HCT116 (cell line): Measurements from ENCODE around the gene NAGLU. TPM values are rescaled to one million over a fixed set of nuclear protein-coding genes. Genes with fewer than 3 reads are reported as not detected.
A peak's percentile ranks its signal among the peaks of the same experiment; 100 is the strongest.

ENCODE experiments used
- ATAC-seq: fragments of 200-7000 bp; cut with Tn5 transposase; 2 replicates; pipeline ENCODE4 v1.9.1; 2020; ENCODE audit warnings: mild to moderate bottlenecking, moderate library complexity
- BruUV-seq: library from RNA; stranded (reverse); fragments of 400-500 nt; replicated peaks from 2 replicates; lab custom pipeline; 2021; lab: Mats Ljungman, UMichigan
- CTCF ChIA-PET: fragments of 300-600 bp; sonication (Branson Sonifier 250); formaldehyde crosslinking; loops from one replicate; lab custom pipeline; 2021; ENCODE audit warnings: antibody characterized with exemption; lab: Charles Lee
- POLR2A ChIA-PET: fragments of 300-600, 350-600 bp; sonication (Branson Sonifier 250); formaldehyde crosslinking; loops from one replicate; lab custom pipeline; 2021; ENCODE audit warnings: antibody characterized with exemption; lab: Charles Lee
- RAD21 ChIA-PET, 2 experiments: fragments of 300-600 bp; sonication (Branson Sonifier 250); formaldehyde crosslinking; loops; one replicate each; lab custom pipeline; 2023; ENCODE audit warnings: low total read pairs in 2 of 2; ENCODE audit not compliant: uncharacterized antibody in 2 of 2, unreplicated experiment in 2 of 2, low non-redundant PET in 1 of 2; lab: Charles Lee
- DNase-seq: peaks from one replicate; pipeline ENCODE4 v3.0.0-alpha.2; 2010; ENCODE audit warnings: low read depth, low spot score
- H2AFZ ChIP-seq: fragments of 200-600 bp; shearing (Covaris generic), sonication (generic); 2 replicates; pipeline ENCODE4 v1.6.1; 2017; ENCODE audit warnings: low read depth, mixed run types, mixed read lengths, antibody characterized with exemption, low read length; ENCODE audit not compliant: poor library complexity, severe bottlenecking
- H3K27ac ChIP-seq: 2 replicates; pipeline ENCODE4 v1.5.1; 2012; ENCODE audit warnings: low read depth, low read length
- H3K27me3 ChIP-seq: fragments of 200-600 bp; sonication (generic); 2 replicates; pipeline ENCODE4 v1.6.1; 2016; ENCODE audit warnings: mixed run types, low read length, mixed read lengths; ENCODE audit not compliant: insufficient read depth
- H3K36me3 ChIP-seq, 2 experiments: fragments of 200-500 bp in 1 of 2; fragments of 200-600 bp in 1 of 2; sonication (Bioruptor generic) in 1 of 2; sonication (generic) in 1 of 2; 2 replicates each; pipeline versions ENCODE4 v1.5.1 to v1.6.1; 2014 to 2016; ENCODE audit warnings: low read length in 2 of 2, inconsistent platforms in 1 of 2, mixed read lengths in 1 of 2, mixed run types in 1 of 2; ENCODE audit not compliant: insufficient read depth in 2 of 2, control insufficient read depth in 1 of 2
- H3K4me1 ChIP-seq, 2 experiments: fragments of 200-600 bp in 1 of 2; sonication (generic) in 1 of 2; 2 replicates each; pipeline versions ENCODE4 v1.5.1 to v1.6.1; 2012 to 2017; ENCODE audit warnings: low read length in 2 of 2, inconsistent platforms in 1 of 2, mild to moderate bottlenecking in 1 of 2, mixed read lengths in 1 of 2, mixed run types in 1 of 2, moderate library complexity in 1 of 2; ENCODE audit not compliant: insufficient read depth in 2 of 2, control insufficient read depth in 1 of 2
- H3K4me2 ChIP-seq: fragments of 200-600 bp; sonication (generic); 2 replicates; pipeline ENCODE4 v1.6.1; 2017; ENCODE audit warnings: mixed run types, low read length, mixed read lengths
- H3K4me3 ChIP-seq, 2 experiments: fragments of 200-600 bp in 1 of 2; sonication (generic) in 1 of 2; replicated peaks in 1 of 2; 2 replicates each; pipeline ENCODE4 v1.5.1; 2011 to 2016; ENCODE audit warnings: low read length in 2 of 2, control low read depth in 1 of 2, low read depth in 1 of 2, mild to moderate bottlenecking in 1 of 2, mixed read lengths in 1 of 2, mixed run types in 1 of 2
- H3K79me2 ChIP-seq: fragments of 200-600 bp; sonication (generic); 2 replicates; pipeline ENCODE4 v1.6.1; 2017; ENCODE audit warnings: mild to moderate bottlenecking, mixed run types, low read length, moderate library complexity, mixed read lengths; ENCODE audit not compliant: insufficient read depth
- H3K9ac ChIP-seq: fragments of 200-600 bp; sonication (generic); 2 replicates; pipeline ENCODE4 v1.6.1; 2016; ENCODE audit warnings: low read length, mixed read lengths
- H3K9me2 ChIP-seq: fragments of 200-600 bp; sonication (generic), shearing (Covaris generic); 2 replicates; pipeline ENCODE4 v1.6.1; 2017; ENCODE audit warnings: mixed run types, mild to moderate bottlenecking, moderate library complexity; ENCODE audit not compliant: insufficient read depth
- H3K9me3 ChIP-seq, 2 experiments: fragments of 200-500 bp in 1 of 2; fragments of 200-600 bp in 1 of 2; sonication (Bioruptor generic) in 1 of 2; sonication (generic) in 1 of 2; 2 replicates each; pipeline ENCODE4 v1.6.1; 2014 to 2017; ENCODE audit warnings: low read length in 2 of 2, mixed read lengths in 2 of 2, inconsistent platforms in 1 of 2, low read depth in 1 of 2, mild to moderate bottlenecking in 1 of 2, mixed run types in 1 of 2, moderate library complexity in 1 of 2; ENCODE audit not compliant: control insufficient read depth in 1 of 2, insufficient read depth in 1 of 2
- H4K20me1 ChIP-seq: fragments of 200-600 bp; sonication (generic), shearing (Covaris generic); 2 replicates; pipeline ENCODE4 v1.6.1; 2017; ENCODE audit warnings: mixed run types, mild to moderate bottlenecking, moderate library complexity; ENCODE audit not compliant: insufficient read depth
- CEBPB ChIP-seq: IDR thresholded peaks from 2 replicates; pipeline ENCODE4 v1.6.1; 2012; ENCODE audit warnings: low read depth
- ELF1 ChIP-seq: IDR thresholded peaks from 2 replicates; pipeline ENCODE4 v1.6.1; 2012; ENCODE audit warnings: low read depth, borderline replicate concordance
- EZH2phosphoT487 ChIP-seq: fragments of 200-600 bp; IDR thresholded peaks from 2 replicates; pipeline ENCODE4 v1.6.1; 2018; ENCODE audit warnings: antibody characterized with exemption, borderline replicate concordance
- POLR2AphosphoS5 ChIP-seq: IDR thresholded peaks from 2 replicates; pipeline ENCODE4 v1.6.1; 2011; ENCODE audit warnings: mild to moderate bottlenecking, low read depth, low read length, moderate library complexity
- SIN3A ChIP-seq: IDR thresholded peaks from 2 replicates; pipeline ENCODE4 v1.6.1; 2012; ENCODE audit warnings: low read depth
- SP1 ChIP-seq: IDR thresholded peaks from 2 replicates; pipeline ENCODE4 v1.6.1; 2012; ENCODE audit warnings: low read depth
- intact Hi-C: fragments of 100-400 bp; cut with micrococcal nuclease; formaldehyde crosslinking; loops from 2 replicates; pipeline ENCODE4 v1.10.0; 2022
- total RNA-seq: library from RNA; stranded (reverse); gene quantifications from one replicate; pipeline ENCODE4 v1.2.1, GENCODE V29; 2021; ENCODE audit not compliant: unreplicated experiment
- TF ChIP-seq, protein P1 (sequence below): IDR thresholded peaks from 2 replicates; pipeline ENCODE4 v1.6.1; 2012

Gene NAGLU
- total RNA-seq, 1 experiment from 2014 or later: 17.7 TPM

DNA sequence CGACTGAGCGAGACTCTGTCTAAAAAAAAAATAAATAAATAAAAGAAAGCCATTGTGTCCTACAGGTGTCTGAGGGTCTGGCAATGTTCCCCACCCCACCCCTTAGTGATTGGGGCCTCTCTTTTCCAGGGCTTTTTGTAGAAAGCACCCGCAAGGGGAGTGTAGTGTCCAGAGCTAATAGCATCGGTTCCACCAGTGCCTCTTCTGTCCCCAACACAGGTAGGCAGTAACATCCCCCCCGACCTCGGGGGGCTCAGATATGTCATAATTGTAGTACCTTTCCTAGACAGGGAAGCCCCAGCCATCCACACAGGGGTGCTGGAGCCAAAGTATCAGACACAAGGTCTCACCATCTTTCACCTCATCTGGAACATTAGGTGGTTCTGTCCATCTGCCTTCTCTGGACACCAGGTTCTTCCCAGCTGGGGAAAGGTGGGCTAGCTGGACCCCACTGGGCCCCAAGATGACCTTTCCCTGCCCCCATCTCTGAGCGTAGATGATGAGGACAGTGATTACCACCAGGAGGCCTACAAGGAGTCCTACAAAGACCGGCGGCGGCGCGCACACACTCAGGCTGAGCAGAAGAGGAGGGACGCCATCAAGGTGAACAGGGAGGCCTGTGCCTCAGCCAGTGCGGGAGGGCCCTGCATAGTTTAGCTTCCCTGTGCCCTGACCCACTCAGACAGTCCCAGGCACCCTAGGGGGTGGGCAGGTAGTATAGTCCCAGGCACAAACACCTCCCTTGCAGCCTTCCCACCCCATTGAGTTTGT, 32.5 kb downstream of the NAGLU start:
- Histone ChIP-seq H4K20me1 (peaks cover 7% of the 10 kb centered on the region; the same call in 1 of the 2 replicates), H3K36me3 (peaks cover 50 to 68% of the 10 kb centered on the region in 2 experiments), H3K27me3 (no peaks in the 10 kb centered on the region), H3K27ac (peak overlapping the region; percentile 16; the same call in 1 of the 2 replicates), H3K4me2 (peak overlapping the region; percentile 99), H3K9me2 (no peaks in the 10 kb centered on the region), H3K9me3 (no peaks in the 10 kb centered on the region), H3K9ac (no peak overlapping the region), H3K79me2 (peaks cover 60% of the 10 kb centered on the region), H2AFZ (no peak overlapping the region), H3K4me1 (peaks cover 15 to 37% of the 10 kb centered on the region in 2 experiments), H3K4me3 (no peak overlapping the region)
- intact Hi-C loops: no loop called here
- no peak for ATAC-seq
- ChIA-PET CTCF (interaction anchor here (1.4 to 1.9 kb wide), 2 partner anchors 8 to 10 kb away, joined by 5 read pairs; partner anchors contain the start of gene PSMC3IP), RAD21 (no interaction called here), POLR2A (interaction anchor here (1.2 kb wide), 2 partner anchors 8 to 10 kb away, joined by 3 to 7 read pairs; partner anchors contain the start of gene PSMC3IP)
- no peak for TF ChIP-seq ELF1
- TF ChIP-seq, protein P1, sequence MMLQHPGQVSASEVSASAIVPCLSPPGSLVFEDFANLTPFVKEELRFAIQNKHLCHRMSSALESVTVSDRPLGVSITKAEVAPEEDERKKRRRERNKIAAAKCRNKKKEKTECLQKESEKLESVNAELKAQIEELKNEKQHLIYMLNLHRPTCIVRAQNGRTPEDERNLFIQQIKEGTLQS: no peak
- TF ChIP-seq SP1: no peak
- TF ChIP-seq CEBPB: no peak
- TF ChIP-seq POLR2AphosphoS5: no peak
- no peak for TF ChIP-seq EZH2phosphoT487
- DNase-seq: no peak
- BruUV-seq: no TSS peak

DNA sequence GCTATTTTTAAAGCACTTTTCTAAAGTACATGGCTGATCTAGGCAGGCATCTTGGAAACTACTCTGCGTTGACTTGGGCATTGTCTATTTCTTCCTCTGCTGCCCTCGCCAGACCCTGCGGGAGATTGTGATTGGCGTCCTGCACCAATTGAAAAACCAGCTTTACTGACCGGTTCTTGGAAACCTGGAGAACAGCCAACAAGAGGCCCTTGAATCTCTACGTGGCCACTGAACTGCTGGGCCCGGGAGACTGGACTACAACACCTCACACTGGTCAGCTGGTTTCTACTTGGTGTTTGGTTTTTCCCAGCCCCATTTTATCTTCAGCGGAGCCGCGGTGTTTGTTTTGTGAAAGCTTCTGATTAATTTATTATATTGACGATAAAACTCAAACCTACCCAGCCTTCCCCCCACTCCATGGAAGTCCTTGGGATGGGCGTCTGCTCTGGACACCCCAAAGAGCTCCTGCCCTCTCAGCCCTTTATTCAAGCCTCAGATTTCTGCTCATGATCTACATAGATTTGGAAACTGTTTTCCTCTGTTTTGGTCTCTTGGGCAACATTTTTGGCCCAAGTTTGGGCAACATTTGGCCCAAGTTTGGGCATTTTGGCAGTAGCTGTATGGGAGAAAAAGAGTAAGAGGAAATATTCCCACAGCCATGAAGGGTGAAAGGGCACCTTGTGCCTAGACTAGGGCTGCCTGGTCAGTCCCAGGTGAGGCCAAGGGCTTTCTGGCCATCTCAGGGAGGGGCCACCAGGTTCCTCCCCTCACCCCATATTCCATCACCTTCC, 35.6 kb downstream of the NAGLU start:
- H3K4me3 ChIP-seq: no peak overlapping the region
- peaks cover 4 to 24% of the 10 kb centered on the region in 2 experiments for H3K4me1 ChIP-seq
- no TSS peak for BruUV-seq
- no peak for DNase-seq
- H3K36me3 ChIP-seq: peaks cover 44 to 57% of the 10 kb centered on the region in 2 experiments
- no peaks in the 10 kb centered on the region for H3K27me3 ChIP-seq
- CTCF ChIA-PET: no interaction called here
- no peak overlapping the region; the same call in 1 of the 2 replicates for H3K27ac ChIP-seq
- intact Hi-C loops: no loop called here
- POLR2A ChIA-PET: no interaction called here
- H3K9me3 ChIP-seq: no peaks in the 10 kb centered on the region
- no peaks in the 10 kb centered on the region for H3K9me2 ChIP-seq
- peaks cover 7% of the 10 kb centered on the region; the same call in 1 of the 2 replicates for H4K20me1 ChIP-seq
- RAD21 ChIA-PET: no interaction called here
- no peak overlapping the region for H2AFZ ChIP-seq
- no peak for ATAC-seq
- H3K9ac ChIP-seq: no peak overlapping the region
- no peak overlapping the region for H3K4me2 ChIP-seq
- peaks cover 76% of the 10 kb centered on the region for H3K79me2 ChIP-seq
- TF ChIP-seq SIN3A (no peak), ELF1 (no peak), POLR2AphosphoS5 (no peak)
